ENCODE results near the gene BLOC1S5.

DNA sequence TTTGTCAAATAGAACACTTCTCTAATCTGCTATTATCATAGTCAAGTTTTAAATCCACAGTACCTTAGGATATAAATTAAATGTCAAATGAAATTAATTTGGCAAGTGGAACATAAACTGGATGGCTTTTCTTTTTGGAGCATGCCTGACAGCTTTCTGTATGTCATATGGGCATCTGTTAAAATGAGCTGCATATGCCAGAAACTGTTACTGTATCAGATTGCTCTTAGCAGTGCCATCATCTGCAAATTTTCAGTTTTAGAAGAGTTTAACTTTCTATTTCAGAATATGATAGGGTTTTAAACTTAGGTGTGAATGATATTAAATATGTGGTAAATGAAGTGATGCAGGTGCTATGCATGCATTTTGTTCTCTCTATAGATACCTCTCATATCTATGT, 41.6 kb upstream of the BLOC1S5 start:
- TF ChIP-seq POU6F1 (CRISPR knock-in tag; IDR thresholded peaks at IDR 0.05; ENCODE audit: borderline replicate concordance, low read depth) (no peak), CSDC2 (CRISPR knock-in tag; IDR thresholded peaks at IDR 0.05) (no peak)
- TF ChIP-seq, protein P1, sequence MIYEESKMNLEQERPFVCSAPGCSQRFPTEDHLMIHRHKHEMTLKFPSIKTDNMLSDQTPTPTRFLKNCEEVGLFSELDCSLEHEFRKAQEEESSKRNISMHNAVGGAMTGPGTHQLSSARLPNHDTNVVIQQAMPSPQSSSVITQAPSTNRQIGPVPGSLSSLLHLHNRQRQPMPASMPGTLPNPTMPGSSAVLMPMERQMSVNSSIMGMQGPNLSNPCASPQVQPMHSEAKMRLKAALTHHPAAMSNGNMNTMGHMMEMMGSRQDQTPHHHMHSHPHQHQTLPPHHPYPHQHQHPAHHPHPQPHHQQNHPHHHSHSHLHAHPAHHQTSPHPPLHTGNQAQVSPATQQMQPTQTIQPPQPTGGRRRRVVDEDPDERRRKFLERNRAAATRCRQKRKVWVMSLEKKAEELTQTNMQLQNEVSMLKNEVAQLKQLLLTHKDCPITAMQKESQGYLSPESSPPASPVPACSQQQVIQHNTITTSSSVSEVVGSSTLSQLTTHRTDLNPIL (CRISPR knock-in tag; IDR thresholded peaks at IDR 0.05; ENCODE audit: low read depth) = no peak

All from SK-N-SH treated with all-trans-retinoic acid at 6 μM for 48 hours (cell line).